DND-41 (cell line): ENCODE data around the gene CCN5.

Experiments
- ATAC-seq: fragments of 200-7000 bp; cut with Tn5 transposase; 3 replicates; pipeline ENCODE4 v1.9.1; 2021; ENCODE audit warnings: low read depth; ENCODE audit not compliant: insufficient read depth
- DNase-seq: peaks from one replicate; pipeline ENCODE4 v3.0.0-alpha.2; 2020
- H2AFZ ChIP-seq: 2 replicates; pipeline ENCODE4 v1.6.0; 2012; ENCODE audit warnings: low read depth, low read length
- H3K27ac ChIP-seq: 2 replicates; pipeline ENCODE4 v1.5.1; 2012; ENCODE audit warnings: low read length, inconsistent platforms
- H3K27me3 ChIP-seq: fragments of 200-600 bp; sonication (generic); 2 replicates; pipeline ENCODE4 v1.6.0; 2012; ENCODE audit warnings: low read length, mild to moderate bottlenecking, inconsistent platforms; ENCODE audit not compliant: insufficient read depth, poor library complexity
- H3K36me3 ChIP-seq: 2 replicates; pipeline ENCODE4 v1.5.1; 2012; ENCODE audit warnings: low read length, inconsistent platforms; ENCODE audit not compliant: insufficient read depth
- H3K4me1 ChIP-seq: 2 replicates; pipeline ENCODE4 v1.5.1; 2012; ENCODE audit warnings: mild to moderate bottlenecking, low read length; ENCODE audit not compliant: insufficient read depth
- H3K4me2 ChIP-seq: 2 replicates; pipeline ENCODE4 v1.6.0; 2012; ENCODE audit warnings: mild to moderate bottlenecking, moderate library complexity, low read length, inconsistent platforms; ENCODE audit not compliant: insufficient read depth
- H3K4me3 ChIP-seq, 2 experiments: fragments of 200-600 bp in 1 of 2; shearing (Covaris generic) in 1 of 2; 2 replicates each; pipeline ENCODE4 v1.5.1; 2012 to 2016; ENCODE audit warnings: inconsistent platforms in 2 of 2, low read length in 2 of 2, mild to moderate bottlenecking in 2 of 2, low read depth in 1 of 2, moderate library complexity in 1 of 2
- H3K79me2 ChIP-seq: 2 replicates; pipeline ENCODE4 v1.6.0; 2012; ENCODE audit warnings: low read length, inconsistent platforms; ENCODE audit not compliant: insufficient read depth
- H3K9ac ChIP-seq: 2 replicates; pipeline ENCODE4 v1.6.0; 2012; ENCODE audit warnings: low read depth, mild to moderate bottlenecking, inconsistent platforms, low read length, moderate library complexity
- H3K9me3 ChIP-seq: 2 replicates; pipeline ENCODE4 v1.5.1; 2012; ENCODE audit warnings: low read length, moderate library complexity, mild to moderate bottlenecking, inconsistent platforms; ENCODE audit not compliant: insufficient read depth, severe bottlenecking
- H4K20me1 ChIP-seq: 2 replicates; pipeline ENCODE4 v1.6.0; 2012; ENCODE audit warnings: low read length; ENCODE audit not compliant: insufficient read depth
- EZH2 ChIP-seq: IDR thresholded peaks from 3 replicates; pipeline ENCODE4 v1.6.1; 2012; ENCODE audit warnings: borderline replicate concordance, low read depth, mild to moderate bottlenecking, moderate library complexity, low read length, inconsistent platforms; ENCODE audit not compliant: severe bottlenecking
- TF ChIP-seq, protein P1 (sequence below): IDR thresholded peaks from 2 replicates; pipeline ENCODE4 v1.5.1; 2012; ENCODE audit warnings: borderline replicate concordance, low read length, moderate library complexity, mild to moderate bottlenecking; ENCODE audit not compliant: poor library complexity, severe bottlenecking; ENCODE audit errors: extremely low read depth

The CCN5 gene

DNA sequence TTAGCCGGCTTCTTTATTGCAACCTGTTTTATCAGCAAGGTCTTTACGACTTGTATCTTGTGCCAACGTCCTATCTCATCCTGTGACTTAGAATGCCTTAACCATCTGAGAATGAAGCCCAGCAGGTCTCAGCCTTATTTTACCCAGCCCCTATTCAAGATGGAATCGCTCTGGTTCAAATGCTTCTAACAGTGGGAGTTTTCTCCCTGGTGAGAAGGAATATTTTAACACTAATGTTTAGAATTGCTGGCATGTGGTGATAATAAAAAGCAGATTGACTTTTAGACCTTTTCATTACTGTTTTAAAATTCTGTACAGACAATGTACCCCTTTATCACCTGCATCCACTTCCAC lies 20.6 kb downstream of the CCN5 start:
- Histone ChIP-seq H3K4me2 (peak overlapping the region; percentile 24; the same call in 1 of the 2 replicates), H3K36me3 (no peaks in the 10 kb centered on the region), H3K9ac (no peak overlapping the region), H3K79me2 (no peaks in the 10 kb centered on the region), H3K27me3 (no peaks in the 10 kb centered on the region), H4K20me1 (no peaks in the 10 kb centered on the region), H3K9me3 (no peaks in the 10 kb centered on the region), H3K4me1 (peaks cover 18% of the 10 kb centered on the region; the same call in 1 of the 2 replicates), H3K27ac (no peak overlapping the region), H3K4me3 (no peak overlapping the region; a peak in 1 of 4 replicates), H2AFZ (peak overlapping the region; percentile 56)
- ATAC-seq, result no peak
- TF ChIP-seq EZH2, result no peak
- TF ChIP-seq, protein P1, sequence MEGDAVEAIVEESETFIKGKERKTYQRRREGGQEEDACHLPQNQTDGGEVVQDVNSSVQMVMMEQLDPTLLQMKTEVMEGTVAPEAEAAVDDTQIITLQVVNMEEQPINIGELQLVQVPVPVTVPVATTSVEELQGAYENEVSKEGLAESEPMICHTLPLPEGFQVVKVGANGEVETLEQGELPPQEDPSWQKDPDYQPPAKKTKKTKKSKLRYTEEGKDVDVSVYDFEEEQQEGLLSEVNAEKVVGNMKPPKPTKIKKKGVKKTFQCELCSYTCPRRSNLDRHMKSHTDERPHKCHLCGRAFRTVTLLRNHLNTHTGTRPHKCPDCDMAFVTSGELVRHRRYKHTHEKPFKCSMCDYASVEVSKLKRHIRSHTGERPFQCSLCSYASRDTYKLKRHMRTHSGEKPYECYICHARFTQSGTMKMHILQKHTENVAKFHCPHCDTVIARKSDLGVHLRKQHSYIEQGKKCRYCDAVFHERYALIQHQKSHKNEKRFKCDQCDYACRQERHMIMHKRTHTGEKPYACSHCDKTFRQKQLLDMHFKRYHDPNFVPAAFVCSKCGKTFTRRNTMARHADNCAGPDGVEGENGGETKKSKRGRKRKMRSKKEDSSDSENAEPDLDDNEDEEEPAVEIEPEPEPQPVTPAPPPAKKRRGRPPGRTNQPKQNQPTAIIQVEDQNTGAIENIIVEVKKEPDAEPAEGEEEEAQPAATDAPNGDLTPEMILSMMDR, result no peak
- DNase-seq, result no peak

DNA sequence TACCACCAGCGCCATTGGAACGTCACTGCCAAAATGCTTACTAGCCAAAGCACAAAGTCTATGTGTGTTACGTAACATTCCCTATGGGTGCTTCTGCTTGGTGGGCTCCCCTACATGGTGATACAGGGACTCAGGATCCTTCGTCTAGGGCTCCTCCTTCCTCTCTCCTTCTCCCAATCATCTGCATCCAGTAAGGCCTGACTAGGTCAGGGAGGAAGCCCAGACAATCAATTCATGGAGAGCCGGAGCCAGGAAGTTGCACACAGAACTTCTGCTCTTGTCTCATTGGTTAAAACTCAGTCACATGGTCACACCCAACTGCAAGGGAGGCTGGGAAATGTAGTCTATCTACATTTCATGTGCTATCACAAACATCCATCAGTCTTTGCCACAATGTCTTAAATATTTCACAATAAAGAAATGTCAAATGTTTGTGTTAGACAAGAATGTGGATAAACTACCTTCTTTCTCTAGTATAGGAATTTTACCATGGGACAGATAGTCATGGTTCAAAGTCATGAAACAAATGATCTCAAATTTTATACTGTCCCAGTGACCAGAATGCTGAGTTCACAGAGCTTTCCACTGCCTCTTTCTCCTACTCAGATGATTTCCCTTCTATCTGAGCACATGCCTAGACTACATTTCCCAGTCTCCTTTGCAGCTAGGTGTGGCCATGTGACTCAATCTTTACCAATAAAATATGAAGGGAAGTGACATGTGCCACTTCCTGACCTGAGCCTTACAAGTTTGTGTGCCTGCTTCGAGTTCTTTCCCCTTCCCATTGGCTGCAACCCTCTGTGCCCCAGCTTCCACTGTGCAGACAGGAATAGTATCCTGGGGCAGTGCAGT lies 21.2 kb downstream of the CCN5 start:
- Histone ChIP-seq H3K4me1 (peaks cover 18% of the 10 kb centered on the region; the same call in 1 of the 2 replicates), H3K36me3 (no peaks in the 10 kb centered on the region), H3K9ac (no peak overlapping the region), H3K27me3 (no peaks in the 10 kb centered on the region), H3K9me3 (no peaks in the 10 kb centered on the region), H4K20me1 (no peaks in the 10 kb centered on the region), H3K27ac (no peak overlapping the region), H3K79me2 (no peaks in the 10 kb centered on the region), H2AFZ (peak overlapping the region; percentile 56), H3K4me2 (peak overlapping the region; percentile 24; the same call in 1 of the 2 replicates), H3K4me3 (peak overlapping the region in 1 of 2 experiments; percentile 8; a peak in 1 of 4 replicates)
- peak; percentile 61 for ATAC-seq
- DNase-seq, result peak; percentile 46
- TF ChIP-seq, protein P1, result peak; percentile 20
- TF ChIP-seq EZH2, result no peak

DNA sequence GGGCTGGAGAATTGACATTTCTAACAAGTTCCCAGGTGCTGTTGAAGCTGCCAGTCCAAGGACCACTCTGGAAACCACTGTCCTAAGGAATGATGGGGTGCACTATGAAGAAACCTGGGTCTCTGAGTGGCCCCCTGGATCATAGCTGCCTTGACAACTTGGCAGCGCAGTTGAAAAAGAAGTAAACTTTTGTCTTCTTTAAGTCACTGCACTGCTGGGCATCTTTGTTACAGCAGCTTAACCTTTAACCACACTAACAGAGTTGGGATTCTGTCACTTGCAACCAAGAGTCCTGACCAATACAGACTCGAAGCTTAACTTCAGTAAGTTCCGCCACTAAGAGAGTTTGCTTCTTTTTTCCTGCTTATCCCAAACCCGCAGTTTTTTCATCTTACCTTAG lies 21.9 kb downstream of the CCN5 start:
- DNase-seq, result no peak
- H3K4me1 ChIP-seq, result peaks cover 18% of the 10 kb centered on the region; the same call in 1 of the 2 replicates
- TF ChIP-seq EZH2, result no peak
- TF ChIP-seq, protein P1, result no peak
- no peaks in the 10 kb centered on the region for H3K9me3 ChIP-seq
- 0 out of 2 replicates have a peak overlapping the region, but pooled peaks have one; percentile 32 for H2AFZ ChIP-seq
- H4K20me1 ChIP-seq, result no peaks in the 10 kb centered on the region
- peaks cover 2% of the 10 kb centered on the region for H3K27me3 ChIP-seq
- no peaks in the 10 kb centered on the region for H3K36me3 ChIP-seq
- H3K4me2 ChIP-seq, result no peak overlapping the region
- H3K27ac ChIP-seq, result no peak overlapping the region
- no peaks in the 10 kb centered on the region for H3K79me2 ChIP-seq
- H3K4me3 ChIP-seq, result no peak overlapping the region
- H3K9ac ChIP-seq, result no peak overlapping the region
- ATAC-seq, result no peak
